WERI-Rb-1 (cell line): ENCODE measurements around the gene USP6.
"Not testable (repeated sequence)": the region's sequence is repeated elsewhere in the genome, so short reads cannot be mapped to it uniquely, and the experiment has no call there.

Source experiments
- DNase-seq: peaks from one replicate; pipeline ENCODE4 v3.0.0-alpha.2; 2020
- H3K27ac ChIP-seq: fragments of 250-450 bp; sonication (Bioruptor Pico); 2 replicates; pipeline ENCODE4 v1.5.1; 2020; ENCODE audit warnings: mild to moderate bottlenecking, moderate library complexity
- H3K27me3 ChIP-seq: fragments of 250-450 bp; sonication (Bioruptor Pico); 2 replicates; pipeline ENCODE4 v1.5.1; 2021; ENCODE audit warnings: mild to moderate bottlenecking, low read depth, moderate library complexity; ENCODE audit not compliant: insufficient read depth, severe bottlenecking
- H3K36me3 ChIP-seq: fragments of 250-450 bp; sonication (Bioruptor Pico); 2 replicates; pipeline ENCODE4 v1.5.1; 2020; ENCODE audit warnings: mild to moderate bottlenecking, moderate library complexity
- H3K4me3 ChIP-seq: 2 replicates; pipeline ENCODE4 v1.5.1; 2011; ENCODE audit warnings: low read depth, mild to moderate bottlenecking, control low read depth, low read length
- H3K9me3 ChIP-seq: fragments of 250-450 bp; sonication (Bioruptor Pico); 2 replicates; pipeline ENCODE4 v1.5.1; 2021; ENCODE audit warnings: mild to moderate bottlenecking, moderate library complexity; ENCODE audit not compliant: severe bottlenecking
- TF ChIP-seq, protein P1 (sequence below): IDR thresholded peaks from 2 replicates; pipeline ENCODE4 v1.5.1; 2011; ENCODE audit warnings: low read depth, mild to moderate bottlenecking, control low read depth, inconsistent platforms, low read length

The USP6 gene

DNA sequence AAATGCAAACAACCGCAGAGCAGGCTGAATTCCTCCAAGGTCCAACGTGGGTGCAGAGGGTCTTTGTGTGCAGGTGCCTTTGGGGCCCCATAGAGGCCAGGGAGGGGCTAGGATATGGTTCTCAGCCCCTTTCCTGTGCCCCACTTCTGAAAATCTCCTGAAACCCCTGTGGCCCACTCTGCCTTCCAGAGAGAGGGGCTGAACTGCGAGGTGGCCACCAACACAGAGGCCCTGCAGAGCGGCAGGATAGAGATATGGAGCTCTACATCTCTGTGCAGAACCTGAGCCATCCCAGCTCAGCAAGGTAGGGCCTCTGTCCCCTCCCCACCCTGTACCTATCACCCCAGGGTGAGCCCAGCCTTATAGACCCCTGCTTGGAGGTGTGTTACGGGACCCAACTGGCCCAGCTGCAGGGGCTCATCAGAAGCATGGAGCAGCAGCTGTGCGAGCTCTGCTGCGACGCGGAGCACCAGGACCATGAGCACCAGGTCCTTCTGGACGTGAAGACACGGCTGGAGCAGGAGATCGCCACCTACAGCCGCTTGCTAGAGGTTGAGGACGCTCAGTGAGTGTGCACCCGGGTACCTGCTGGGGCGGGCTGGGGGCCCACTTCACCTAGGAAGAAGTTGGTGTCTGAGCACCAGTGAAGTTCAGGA lies 5.5 kb downstream of the USP6 start:
- H3K36me3 ChIP-seq = no peaks in the 10 kb centered on the region
- H3K9me3 ChIP-seq = peaks cover 5% of the 10 kb centered on the region
- peak; percentile 3 for DNase-seq
- no peaks in the 10 kb centered on the region for H3K27me3 ChIP-seq
- no peak overlapping the region for H3K4me3 ChIP-seq
- no peak overlapping the region for H3K27ac ChIP-seq
- TF ChIP-seq, protein P1, sequence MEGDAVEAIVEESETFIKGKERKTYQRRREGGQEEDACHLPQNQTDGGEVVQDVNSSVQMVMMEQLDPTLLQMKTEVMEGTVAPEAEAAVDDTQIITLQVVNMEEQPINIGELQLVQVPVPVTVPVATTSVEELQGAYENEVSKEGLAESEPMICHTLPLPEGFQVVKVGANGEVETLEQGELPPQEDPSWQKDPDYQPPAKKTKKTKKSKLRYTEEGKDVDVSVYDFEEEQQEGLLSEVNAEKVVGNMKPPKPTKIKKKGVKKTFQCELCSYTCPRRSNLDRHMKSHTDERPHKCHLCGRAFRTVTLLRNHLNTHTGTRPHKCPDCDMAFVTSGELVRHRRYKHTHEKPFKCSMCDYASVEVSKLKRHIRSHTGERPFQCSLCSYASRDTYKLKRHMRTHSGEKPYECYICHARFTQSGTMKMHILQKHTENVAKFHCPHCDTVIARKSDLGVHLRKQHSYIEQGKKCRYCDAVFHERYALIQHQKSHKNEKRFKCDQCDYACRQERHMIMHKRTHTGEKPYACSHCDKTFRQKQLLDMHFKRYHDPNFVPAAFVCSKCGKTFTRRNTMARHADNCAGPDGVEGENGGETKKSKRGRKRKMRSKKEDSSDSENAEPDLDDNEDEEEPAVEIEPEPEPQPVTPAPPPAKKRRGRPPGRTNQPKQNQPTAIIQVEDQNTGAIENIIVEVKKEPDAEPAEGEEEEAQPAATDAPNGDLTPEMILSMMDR = no peak

DNA sequence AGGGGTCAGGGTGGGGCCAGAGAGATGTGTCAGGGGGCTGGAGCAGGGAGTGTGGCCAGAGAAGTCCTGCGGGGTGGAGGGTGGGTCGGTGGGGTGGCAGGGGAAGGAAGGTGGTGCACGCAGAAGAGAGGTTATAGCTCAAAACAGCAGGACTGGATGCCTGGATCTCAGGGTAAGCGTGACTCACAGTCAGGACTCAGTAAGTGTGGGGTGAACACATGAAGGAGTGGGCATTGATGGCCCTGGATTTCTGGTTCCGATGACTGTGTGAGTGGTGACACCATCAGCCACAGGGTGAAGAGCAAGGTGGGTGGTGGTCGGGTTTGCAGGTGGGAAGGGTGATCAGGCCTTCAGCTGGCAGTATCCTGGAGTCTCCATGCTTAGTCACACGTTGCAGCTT lies 6.2 kb downstream of the USP6 start:
- peak overlapping the region; percentile 56 for H3K4me3 ChIP-seq
- H3K27me3 ChIP-seq, H3K27ac ChIP-seq, H3K36me3 ChIP-seq, H3K9me3 ChIP-seq: not testable (repeated sequence)
- peak; percentile 3 for DNase-seq

DNA sequence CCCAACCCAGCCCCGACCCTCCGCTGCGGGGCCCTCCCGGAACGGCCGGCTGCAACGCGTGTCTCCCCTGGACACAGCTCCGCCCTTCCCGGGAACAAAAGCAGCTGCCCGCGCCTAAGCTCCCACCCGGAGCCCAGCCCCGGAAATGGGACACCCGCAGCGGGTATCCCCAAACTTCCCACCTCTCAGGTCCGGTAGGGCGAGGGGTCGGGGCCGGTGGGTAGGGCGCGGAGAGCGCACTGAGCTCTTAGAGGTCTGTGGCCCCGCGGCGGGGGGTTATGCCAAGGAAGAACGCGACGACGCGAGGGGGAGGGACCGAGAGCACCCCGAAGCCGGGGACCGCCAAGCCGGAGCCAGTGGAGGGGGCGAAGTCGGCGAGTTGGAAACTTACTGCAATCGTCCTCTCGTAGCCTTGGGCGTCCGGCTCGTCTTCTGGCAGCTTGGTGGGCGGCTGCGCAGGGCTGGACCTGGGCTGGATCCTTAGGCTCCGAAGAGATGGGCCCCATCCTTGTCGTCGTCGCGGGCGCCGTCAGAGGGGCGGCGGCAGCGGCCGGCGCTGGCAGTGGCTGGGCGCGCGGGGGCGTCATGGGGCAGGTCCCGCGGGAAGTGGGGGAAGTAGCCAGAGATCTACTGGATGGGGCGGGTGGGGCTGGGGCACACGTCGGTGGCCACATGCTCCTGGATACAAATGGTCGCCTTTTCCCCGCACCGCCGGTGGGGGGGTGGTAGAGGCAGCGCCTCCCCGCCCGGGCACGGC lies 6.9 kb downstream of the USP6 start:
- H3K9me3 ChIP-seq = peaks cover 5% of the 10 kb centered on the region
- peak overlapping the region; percentile 56 for H3K4me3 ChIP-seq
- no peaks in the 10 kb centered on the region for H3K36me3 ChIP-seq
- peak overlapping the region; percentile 21 for H3K27ac ChIP-seq
- H3K27me3 ChIP-seq = no peaks in the 10 kb centered on the region
- peak; percentile 22 for DNase-seq
- TF ChIP-seq, protein P1 = no peak

DNA sequence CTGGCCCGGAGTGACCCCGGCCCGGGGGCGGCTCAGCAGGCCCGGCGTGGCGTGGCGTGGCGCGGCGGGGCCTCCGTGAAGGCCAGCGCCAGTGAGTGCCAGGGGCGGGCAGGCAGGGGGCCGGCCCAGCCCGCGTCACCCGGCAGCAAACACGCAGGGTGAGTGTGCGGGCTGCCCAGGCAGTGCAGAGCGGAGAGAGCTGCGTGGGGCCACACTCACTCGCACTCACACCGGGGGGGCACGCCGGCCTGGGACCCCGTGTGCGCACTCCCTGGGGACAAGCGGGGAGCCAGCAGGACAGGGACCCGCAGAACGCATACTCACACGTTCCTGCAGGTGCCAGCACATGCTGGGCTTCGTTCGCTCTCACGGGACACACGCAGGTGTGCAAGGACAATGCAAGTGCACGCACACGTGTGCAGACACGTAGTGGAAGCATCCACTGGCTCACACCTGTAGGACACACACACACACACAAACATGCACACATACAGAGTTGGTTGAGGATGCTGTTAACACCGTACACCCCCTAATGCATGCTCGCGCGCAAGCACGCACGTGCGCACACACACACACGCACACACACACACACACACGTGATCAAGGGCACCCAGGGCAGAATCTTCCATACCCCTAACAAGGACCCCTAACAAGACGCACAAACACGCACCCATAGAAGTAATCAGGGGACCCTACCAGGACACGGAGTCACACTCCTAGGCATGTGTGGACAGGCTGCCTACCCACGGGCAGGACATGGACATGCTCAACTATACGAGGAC lies 7.7 kb downstream of the USP6 start:
- Histone ChIP-seq H3K27ac (peak overlapping the region; percentile 41), H3K27me3 (no peaks in the 10 kb centered on the region), H3K4me3 (no peak overlapping the region), H3K36me3 (no peaks in the 10 kb centered on the region), H3K9me3 (peaks cover 1% of the 10 kb centered on the region)
- DNase-seq = peak; percentile 7
- TF ChIP-seq, protein P1 = no peak

DNA sequence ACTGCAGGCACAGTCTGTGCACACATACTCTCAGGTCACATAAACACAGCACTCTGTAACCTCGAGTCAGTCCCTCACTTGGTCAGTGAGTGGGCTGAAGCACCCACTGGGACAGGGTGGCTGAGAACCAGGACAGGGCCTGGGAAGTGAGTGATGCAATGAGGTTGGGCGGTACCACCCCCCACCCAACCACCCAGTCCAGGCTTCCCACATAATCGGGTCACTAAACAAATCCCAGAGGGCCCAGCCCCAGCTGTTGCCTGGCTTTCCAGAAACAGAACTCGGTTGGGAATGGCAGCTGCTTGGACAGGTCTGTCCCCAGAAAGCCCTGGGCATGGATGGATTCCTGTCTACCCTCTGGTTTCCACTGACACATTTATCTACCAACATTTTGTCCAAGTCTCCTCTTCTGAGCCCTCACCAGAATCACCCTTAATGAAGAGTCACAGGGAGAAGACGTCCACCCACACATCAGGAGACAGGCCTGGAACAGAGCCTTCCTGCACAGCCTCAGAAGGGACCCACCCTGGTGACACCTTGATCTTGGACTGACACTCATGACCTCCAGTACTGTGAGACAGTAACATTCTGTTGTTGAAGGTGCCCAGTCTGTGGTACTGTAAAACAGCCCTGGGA lies 8.4 kb downstream of the USP6 start:
- not testable (repeated sequence) for H3K27me3 ChIP-seq, H3K4me3 ChIP-seq, H3K9me3 ChIP-seq, H3K36me3 ChIP-seq
- DNase-seq = peak; percentile 42
- H3K27ac ChIP-seq = peak overlapping the region; percentile 41

DNA sequence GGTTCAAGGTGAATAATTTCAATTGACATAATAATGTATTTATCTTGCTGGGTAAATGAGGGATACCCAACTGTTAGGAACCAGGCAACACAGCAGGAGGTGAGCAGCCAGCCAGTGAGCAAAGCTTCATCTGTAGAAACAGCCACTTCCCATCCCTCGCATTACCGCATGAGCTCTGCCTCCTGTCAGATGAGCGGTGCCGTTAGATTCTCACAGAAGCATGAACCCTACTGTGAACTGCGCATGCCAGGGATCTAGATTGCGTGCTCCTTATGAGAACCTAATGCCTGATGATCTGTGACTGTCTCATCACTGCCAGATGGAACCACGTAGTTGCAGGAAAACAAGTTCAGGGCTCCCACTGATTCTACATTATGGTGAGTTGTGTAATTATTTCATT lies 9.1 kb downstream of the USP6 start:
- H3K9me3 ChIP-seq, DNase-seq, H3K36me3 ChIP-seq, H3K27me3 ChIP-seq, H3K4me3 ChIP-seq, H3K27ac ChIP-seq: not testable (repeated sequence)
